Measurements from ENCODE around the gene PALB2. TPM values are rescaled to one million over a fixed set of nuclear protein-coding genes. Genes with fewer than 3 reads are reported as not detected.
A peak's percentile ranks its signal among the peaks of the same experiment; 100 is the strongest.

PALB2 gene
- total and polyA plus RNA-seq, 12 donors: 2.5 to 8.6 (median 4.7) TPM

- no peak for DNase-seq
- Histone ChIP-seq H3K36me3 (peaks cover 2 to 100% (median 63%) of the 10 kb centered on the region in 9 donors), H3K27me3 (no peaks in the 10 kb centered on the region), H3K9me3 (no peaks in the 10 kb centered on the region), H3K4me3 (no peak overlapping the region), H3K27ac (no peak overlapping the region), H3K4me1 (peaks cover 6 to 21% (median 15%) of the 10 kb centered on the region in 9 donors)
- intact Hi-C loops (cut with DNase I): no loop called here
- no peak for ATAC-seq
- WGBS, 2 donors: 87 to 89% methylated on average over 3 of the region's 3 CpGs
- TF ChIP-seq, protein P1, sequence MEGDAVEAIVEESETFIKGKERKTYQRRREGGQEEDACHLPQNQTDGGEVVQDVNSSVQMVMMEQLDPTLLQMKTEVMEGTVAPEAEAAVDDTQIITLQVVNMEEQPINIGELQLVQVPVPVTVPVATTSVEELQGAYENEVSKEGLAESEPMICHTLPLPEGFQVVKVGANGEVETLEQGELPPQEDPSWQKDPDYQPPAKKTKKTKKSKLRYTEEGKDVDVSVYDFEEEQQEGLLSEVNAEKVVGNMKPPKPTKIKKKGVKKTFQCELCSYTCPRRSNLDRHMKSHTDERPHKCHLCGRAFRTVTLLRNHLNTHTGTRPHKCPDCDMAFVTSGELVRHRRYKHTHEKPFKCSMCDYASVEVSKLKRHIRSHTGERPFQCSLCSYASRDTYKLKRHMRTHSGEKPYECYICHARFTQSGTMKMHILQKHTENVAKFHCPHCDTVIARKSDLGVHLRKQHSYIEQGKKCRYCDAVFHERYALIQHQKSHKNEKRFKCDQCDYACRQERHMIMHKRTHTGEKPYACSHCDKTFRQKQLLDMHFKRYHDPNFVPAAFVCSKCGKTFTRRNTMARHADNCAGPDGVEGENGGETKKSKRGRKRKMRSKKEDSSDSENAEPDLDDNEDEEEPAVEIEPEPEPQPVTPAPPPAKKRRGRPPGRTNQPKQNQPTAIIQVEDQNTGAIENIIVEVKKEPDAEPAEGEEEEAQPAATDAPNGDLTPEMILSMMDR (IDR thresholded peaks at IDR 0.05): no peak
Observed at GRCh38 chr16:23567602-23568001, 73.5 kb downstream of the PALB2 start.

GRCh38 chr16:23566724-23567123 lies 74.4 kb downstream of the PALB2 start:
- Histone ChIP-seq H3K4me3 (no peak overlapping the region), H3K9me3 (no peaks in the 10 kb centered on the region), H3K36me3 (peaks cover 2 to 100% (median 69%) of the 10 kb centered on the region in 9 donors), H3K27ac (no peak overlapping the region), H3K4me1 (peaks cover 6 to 21% (median 15%) of the 10 kb centered on the region in 9 donors), H3K27me3 (no peaks in the 10 kb centered on the region)
- no peak for ATAC-seq
- no peak for DNase-seq
- 93 to 94% methylated on average over 8 of the region's 8 CpGs for WGBS, 2 donors
- intact Hi-C loops (cut with DNase I): no loop called here
- TF ChIP-seq, protein P1 (IDR thresholded peaks at IDR 0.05): no peak

- ATAC-seq: peak; percentile 30 to 91 (median 87)
Observed at GRCh38 chr16:23564575-23565363, 76.3 kb downstream of the PALB2 start.

DNA sequence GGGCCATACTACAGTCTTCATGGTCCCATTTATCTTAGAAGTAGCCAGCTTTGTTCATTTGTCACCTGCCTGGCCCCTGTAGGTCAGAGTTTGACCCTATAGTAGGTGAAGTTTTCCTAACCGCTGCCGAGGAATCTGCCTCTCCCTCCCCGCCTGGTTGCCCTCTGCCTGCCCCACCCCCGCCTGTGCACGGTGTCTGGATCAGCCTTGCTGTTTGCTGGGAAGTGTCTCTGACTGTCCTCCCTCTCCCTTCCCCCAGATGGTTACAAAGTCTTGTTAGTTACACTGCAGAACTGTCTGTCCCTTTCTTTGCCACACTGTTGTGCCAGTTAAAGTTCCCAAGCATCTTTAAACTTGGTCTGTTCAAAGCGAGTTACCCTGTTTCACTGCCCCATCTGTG lies 77.9 kb downstream of the PALB2 start:
- peaks cover 0 to 95% (median 66%) of the 10 kb centered on the region in 9 donors for H3K36me3 ChIP-seq
- H3K4me3 ChIP-seq: no peak overlapping the region
- H3K27me3 ChIP-seq: no peaks in the 10 kb centered on the region
- intact Hi-C loops (cut with DNase I): no loop called here
- TF ChIP-seq, protein P1 (IDR thresholded peaks at IDR 0.05): no peak
- WGBS, 2 donors: 86 to 91% methylated on average over 6 of the region's 6 CpGs
- H3K4me1 ChIP-seq: peaks cover 16 to 54% (median 32%) of the 10 kb centered on the region in 9 donors
- H3K27ac ChIP-seq: no peak overlapping the region
- ATAC-seq (no peak), DNase-seq (no peak)
- H3K9me3 ChIP-seq: no peaks in the 10 kb centered on the region

More at GRCh38 chr16:23564575-23565363, 76.3 kb downstream of the PALB2 start:
- peak overlapping the region in 9 of 10 donors; percentile 17 to 81 (median 55) for H3K27ac ChIP-seq
- no peaks in the 10 kb centered on the region for H3K9me3 ChIP-seq
- intact Hi-C loops (cut with DNase I): loop anchor here in 1 of 10 donors (2.0 kb wide), 1 partner anchor 30 kb away; no protein-coding TSS in a partner anchor
- H3K27me3 ChIP-seq: no peaks in the 10 kb centered on the region
- H3K4me1 ChIP-seq: peaks cover 6 to 38% (median 18%) of the 10 kb centered on the region in 9 donors
- peaks cover 0 to 100% (median 71%) of the 10 kb centered on the region in 9 donors for H3K36me3 ChIP-seq
- H3K4me3 ChIP-seq: no peak overlapping the region
- DNase-seq: peak; percentile 59 to 65
- WGBS, 2 donors: 61 to 63% methylated on average over 9 of the region's 9 CpGs
- TF ChIP-seq, protein P1 (IDR thresholded peaks at IDR 0.05): no peak

Data from heart right ventricle (tissue), 16 donors.